Activated CD8-positive, alpha-beta memory T cell treated with anti-CD3 and anti-CD28 coated beads, Interleukin-2, amount 50 U/mL, for 4 hours (primary cell): Measurements from ENCODE around the gene MTRR.
"Not testable (repeated sequence)": the region's sequence is repeated elsewhere in the genome, so short reads cannot be mapped to it uniquely, and the experiment has no call there.

Experiments used
- DNase-seq: peaks from one replicate; pipeline ENCODE4 v3.0.0-alpha.2; 2020

Gene MTRR

GRCh38 chr5:7902666-7903625 is 34.0 kb downstream of the MTRR start:
- DNase-seq, result no peak

GRCh38 chr5:7904170-7904569 is 35.2 kb downstream of the MTRR start:
- DNase-seq, result no peak

GRCh38 chr5:7907612-7908011 is 38.7 kb downstream of the MTRR start:
- no peak for DNase-seq

DNA sequence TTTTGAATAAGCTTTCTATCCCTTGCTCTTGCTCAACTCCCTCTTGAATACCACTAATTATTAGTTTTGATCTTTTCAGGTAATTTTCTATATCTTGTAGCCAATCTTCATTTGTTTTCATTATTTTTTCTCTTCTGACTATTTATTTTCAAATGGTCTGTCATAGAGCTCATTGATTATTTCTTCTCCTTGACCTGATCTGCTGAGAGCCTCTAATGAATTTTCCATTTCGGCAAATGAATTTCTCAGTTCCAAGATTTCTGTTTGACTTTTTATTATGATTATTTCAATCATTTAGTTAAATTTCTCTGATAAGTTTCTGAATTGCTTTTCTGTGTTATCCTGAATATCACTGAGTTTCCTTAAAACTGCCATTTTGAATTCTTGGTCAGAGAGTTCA is 39.4 kb downstream of the MTRR start:
- no peak for DNase-seq

DNA sequence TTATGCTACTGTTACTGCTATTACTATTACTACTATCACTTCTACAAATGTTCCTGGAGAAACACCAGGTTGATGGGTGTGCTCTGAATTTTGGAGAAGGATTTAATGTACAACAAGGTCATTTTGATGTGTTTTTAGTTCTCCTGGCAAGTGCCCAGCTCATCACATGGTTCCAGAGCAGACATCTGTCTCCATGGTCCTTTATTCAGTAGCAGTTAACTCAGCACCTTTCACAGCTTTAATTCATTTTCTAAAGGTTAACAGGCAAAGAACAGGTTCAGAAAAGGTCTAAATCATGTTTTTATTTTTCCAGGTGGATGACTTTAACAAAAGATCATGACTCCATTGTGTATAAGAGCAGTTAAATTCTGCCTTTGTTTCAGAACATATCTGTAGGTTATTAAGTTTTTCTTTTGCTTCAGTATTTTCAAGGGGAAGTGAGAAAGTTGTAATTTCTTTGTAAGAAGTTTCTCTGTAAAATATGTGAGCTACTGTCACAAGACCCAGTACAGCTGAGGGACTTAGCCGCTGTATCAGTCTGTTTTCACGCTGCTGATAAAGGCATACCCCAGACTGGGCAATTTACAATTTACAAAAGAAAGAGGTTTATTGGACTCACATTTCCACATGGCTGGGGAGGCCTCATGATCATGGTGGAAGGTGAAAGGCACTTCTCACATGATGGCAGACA is 41.9 kb downstream of the MTRR start:
- no peak for DNase-seq

- not testable (repeated sequence) for DNase-seq
Observed at GRCh38 chr5:7911429-7911771, 42.5 kb downstream of the MTRR start.

GRCh38 chr5:7916171-7916804 is 47.3 kb downstream of the MTRR start:
- DNase-seq, result no peak

GRCh38 chr5:7917130-7918123 is 48.5 kb downstream of the MTRR start:
- no peak for DNase-seq

- DNase-seq, result no peak
Observed at GRCh38 chr5:7925961-7926695, 57.2 kb downstream of the MTRR start.

DNA sequence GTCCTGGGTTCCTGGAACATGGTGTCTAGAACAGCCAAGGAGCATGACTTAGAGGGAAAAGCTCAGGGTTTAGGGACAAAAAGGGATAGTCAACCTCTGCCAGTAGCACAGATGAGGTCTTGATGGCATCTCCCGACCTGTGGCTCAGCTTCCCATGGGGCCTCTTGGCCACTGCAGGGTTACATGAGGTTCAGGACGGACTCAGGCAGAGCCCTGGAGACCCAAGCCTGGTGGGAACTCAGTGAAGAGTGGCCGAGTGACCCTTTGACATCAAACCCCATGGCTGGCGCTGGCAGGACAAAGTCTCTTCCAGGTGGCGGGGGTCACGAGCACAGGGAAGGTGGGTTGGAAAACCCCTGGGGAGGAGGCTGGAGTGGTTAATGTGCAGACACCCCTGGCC is 57.8 kb downstream of the MTRR start:
- no peak for DNase-seq

GRCh38 chr5:7927466-7928375 is 58.8 kb downstream of the MTRR start:
- DNase-seq, result no peak

DNA sequence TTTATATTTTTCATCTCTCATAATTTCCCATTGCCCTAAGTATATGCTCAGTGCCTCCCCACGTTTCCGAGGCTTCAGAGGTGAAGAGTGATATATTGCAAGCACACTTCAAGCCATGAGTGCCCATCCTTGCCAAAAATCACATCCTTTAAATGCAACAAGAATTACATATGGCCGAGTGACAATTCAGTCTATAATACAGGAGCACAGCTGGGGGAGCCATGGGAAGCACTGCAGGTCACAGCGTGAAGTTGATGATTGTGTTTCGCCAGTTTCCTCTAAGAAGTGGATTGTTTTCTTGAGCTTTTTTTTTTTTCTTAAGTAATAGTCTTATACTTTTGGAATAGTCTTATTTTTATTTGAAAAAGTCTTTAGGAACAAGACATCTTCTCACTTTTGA is 61.1 kb downstream of the MTRR start:
- DNase-seq, result no peak

GRCh38 chr5:7941692-7942091 is 72.7 kb downstream of the MTRR start:
- no peak for DNase-seq

DNA sequence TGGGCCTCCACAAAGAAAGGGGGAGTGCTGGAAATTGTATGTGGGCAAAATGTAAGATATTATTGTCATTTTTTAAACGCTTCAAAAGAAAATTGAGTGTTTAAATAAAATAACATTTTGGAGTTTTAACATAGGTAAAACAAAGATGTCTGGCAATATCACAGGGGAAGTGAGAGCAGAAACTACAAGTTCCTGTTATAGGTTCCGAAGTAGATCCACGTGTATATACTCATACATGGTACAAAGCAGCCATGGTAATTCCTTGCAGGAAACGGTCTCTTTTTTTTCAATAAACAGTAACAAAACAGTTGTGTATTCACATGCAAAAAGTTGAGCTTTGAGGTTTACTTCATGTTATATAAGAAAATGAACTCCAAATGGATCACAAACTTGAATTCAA is 78.4 kb downstream of the MTRR start:
- no peak for DNase-seq
